ENCODE results near the gene CENPH.
"Not testable (repeated sequence)": the region's sequence is repeated elsewhere in the genome, so short reads cannot be mapped to it uniquely, and the experiment has no call there.

The CENPH gene, protein sequence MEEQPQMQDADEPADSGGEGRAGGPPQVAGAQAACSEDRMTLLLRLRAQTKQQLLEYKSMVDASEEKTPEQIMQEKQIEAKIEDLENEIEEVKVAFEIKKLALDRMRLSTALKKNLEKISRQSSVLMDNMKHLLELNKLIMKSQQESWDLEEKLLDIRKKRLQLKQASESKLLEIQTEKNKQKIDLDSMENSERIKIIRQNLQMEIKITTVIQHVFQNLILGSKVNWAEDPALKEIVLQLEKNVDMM

DNA sequence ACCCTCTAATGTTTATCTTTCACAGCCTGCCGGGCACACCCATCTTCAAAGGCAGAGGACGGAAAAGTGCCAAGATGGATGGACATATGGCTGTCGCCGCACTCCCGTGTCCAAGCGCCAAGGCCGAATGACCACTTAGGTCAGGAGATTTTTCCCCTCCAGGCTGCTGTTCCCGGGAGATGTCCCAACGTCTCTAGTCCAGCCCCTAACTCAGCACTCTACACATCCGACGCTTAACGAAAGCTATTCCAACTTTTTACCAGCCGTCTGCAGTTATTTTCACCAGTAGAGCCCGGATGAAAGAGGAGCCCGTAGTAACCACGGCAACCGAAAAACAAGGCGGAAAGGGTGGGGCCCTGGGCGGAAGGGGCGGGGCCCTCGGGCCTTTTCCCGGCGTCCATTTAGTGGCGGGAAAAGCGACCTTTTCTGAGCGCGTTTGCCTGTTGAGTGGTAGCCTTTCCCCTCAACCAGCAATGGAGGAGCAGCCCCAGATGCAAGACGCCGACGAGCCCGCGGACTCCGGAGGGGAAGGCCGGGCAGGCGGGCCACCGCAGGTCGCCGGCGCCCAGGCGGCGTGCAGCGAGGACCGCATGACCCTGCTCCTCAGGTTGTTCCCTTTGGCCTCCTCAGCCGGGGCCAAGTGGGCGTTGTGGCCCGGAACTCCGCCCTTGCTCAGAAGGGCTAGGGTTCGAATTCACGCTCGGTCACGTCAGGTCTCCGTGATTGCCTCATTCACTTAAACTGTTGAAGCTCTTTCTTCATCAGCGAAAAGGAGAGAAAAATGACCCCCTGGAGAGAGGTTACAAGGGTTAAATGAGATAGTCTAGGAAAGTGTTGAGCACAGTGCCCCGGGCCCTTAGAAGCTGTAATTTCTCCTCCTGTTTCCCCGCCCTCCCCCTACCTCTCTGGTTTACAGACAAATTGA, at the start of gene CENPH:
Gene CENPH, plus strand, starts transcription at position 422 of the 925 bp plus-strand sequence. Its CDS starts 52 bp downstream, at position 474.
- H3K4me3 ChIP-seq (ENCODE audit: low read length), result peak within 1 kb of the TSS; percentile 94
- no peak for TF ChIP-seq CTCF (conservative IDR thresholded peaks at IDR 0.05; ENCODE audit: low read depth, low read length)
- peak; percentile 58 for DNase-seq (ENCODE audit: low read depth)

- not testable (repeated sequence) for H3K4me3 ChIP-seq (ENCODE audit: low read length); DNase-seq (ENCODE audit: low read depth)
Observed at GRCh38 chr5:69140239-69140638, 49.1 kb upstream of the CENPH start.

GRCh38 chr5:69140827-69141226, 48.6 kb upstream of the CENPH start:
- TF ChIP-seq CTCF (conservative IDR thresholded peaks at IDR 0.05; ENCODE audit: low read depth, low read length), result no peak
- no peak overlapping the region for H3K4me3 ChIP-seq (ENCODE audit: low read length)
- no peak for DNase-seq (ENCODE audit: low read depth)

DNA sequence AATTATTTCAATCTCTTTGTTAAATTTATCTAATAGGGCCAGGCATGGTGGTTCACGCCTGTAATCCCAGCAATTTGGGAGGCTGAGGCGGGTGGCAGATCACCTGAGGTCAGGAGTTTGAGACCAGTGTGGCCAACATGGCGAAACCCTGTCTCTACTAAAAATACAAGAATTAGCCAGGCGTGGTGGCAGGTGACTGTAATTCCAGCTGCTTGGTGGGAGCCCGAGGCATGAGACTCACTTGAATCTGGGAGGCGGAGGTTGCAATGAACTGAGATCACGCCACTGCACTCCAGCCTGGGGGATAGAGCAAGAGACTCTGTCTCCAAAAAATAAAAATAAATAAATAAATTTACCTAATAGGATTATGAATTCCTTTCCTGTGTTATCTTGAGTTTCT, 40.8 kb upstream of the CENPH start:
- H3K4me3 ChIP-seq (ENCODE audit: low read length); DNase-seq (ENCODE audit: low read depth): not testable (repeated sequence)

DNA sequence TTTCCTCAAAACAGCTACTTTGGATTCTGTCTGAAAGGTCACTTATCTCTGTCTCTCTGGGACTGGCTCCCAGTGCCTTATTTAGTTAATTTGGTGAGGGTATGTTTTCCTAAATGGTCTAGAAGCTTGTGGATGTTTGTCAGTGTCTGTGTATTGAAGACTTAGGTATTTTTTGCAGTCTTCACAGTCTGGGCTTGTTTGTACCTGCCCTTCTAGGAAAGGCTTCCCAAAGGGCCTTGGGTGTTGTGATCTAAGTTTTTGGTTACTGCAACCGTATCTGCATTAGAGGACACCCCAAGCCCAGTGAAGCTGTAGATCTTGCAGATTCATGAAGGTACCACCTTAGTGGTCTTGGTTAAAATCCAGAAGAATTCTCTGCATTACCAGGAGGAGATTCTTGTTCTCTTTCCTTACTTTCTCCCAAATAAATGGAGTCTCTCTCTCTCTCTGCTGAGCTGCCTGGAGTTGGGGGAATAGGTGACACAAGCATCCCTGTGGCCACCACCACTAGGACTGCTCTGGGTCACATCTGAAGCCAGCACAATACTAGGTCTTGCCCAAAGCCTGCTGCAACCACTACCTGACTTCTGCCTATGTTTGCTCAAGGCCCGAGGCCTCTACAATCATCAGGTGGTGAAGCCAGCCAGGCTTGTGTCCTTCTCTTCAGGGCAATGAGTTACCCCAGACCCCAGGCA, 40.3 kb upstream of the CENPH start:
- no peak for DNase-seq (ENCODE audit: low read depth)
- no peak overlapping the region for H3K4me3 ChIP-seq (ENCODE audit: low read length)
- TF ChIP-seq CTCF (conservative IDR thresholded peaks at IDR 0.05; ENCODE audit: low read depth, low read length), result no peak

- no peak overlapping the region for H3K4me3 ChIP-seq (ENCODE audit: low read length)
- DNase-seq (ENCODE audit: low read depth), result no peak
- TF ChIP-seq CTCF (conservative IDR thresholded peaks at IDR 0.05; ENCODE audit: low read depth, low read length), result no peak
Observed at GRCh38 chr5:69149676-69150010, 39.7 kb upstream of the CENPH start.

- no peak for TF ChIP-seq CTCF (conservative IDR thresholded peaks at IDR 0.05; ENCODE audit: low read depth, low read length)
- H3K4me3 ChIP-seq (ENCODE audit: low read length), result no peak overlapping the region
- DNase-seq (ENCODE audit: low read depth), result no peak
Observed at GRCh38 chr5:69152731-69153130, 36.7 kb upstream of the CENPH start.
